HCT116 (cell line): ENCODE measurements around the gene ACOX3. TPM values are rescaled to one million over a fixed set of nuclear protein-coding genes. Genes with fewer than 3 reads are reported as not detected.

Experiments used
- ATAC-seq: fragments of 200-7000 bp; cut with Tn5 transposase; 2 replicates; pipeline ENCODE4 v1.9.1; 2020; ENCODE audit warnings: mild to moderate bottlenecking, moderate library complexity
- BruUV-seq: library from RNA; stranded (reverse); fragments of 400-500 nt; replicated peaks from 2 replicates; lab custom pipeline; 2021; lab: Mats Ljungman, UMichigan
- CTCF ChIA-PET: fragments of 300-600 bp; sonication (Branson Sonifier 250); formaldehyde crosslinking; loops from one replicate; lab custom pipeline; 2021; ENCODE audit warnings: antibody characterized with exemption; lab: Charles Lee
- POLR2A ChIA-PET: fragments of 300-600, 350-600 bp; sonication (Branson Sonifier 250); formaldehyde crosslinking; loops from one replicate; lab custom pipeline; 2021; ENCODE audit warnings: antibody characterized with exemption; lab: Charles Lee
- RAD21 ChIA-PET, 2 experiments: fragments of 300-600 bp; sonication (Branson Sonifier 250); formaldehyde crosslinking; loops; one replicate each; lab custom pipeline; 2023; ENCODE audit warnings: low total read pairs in 2 of 2; ENCODE audit not compliant: uncharacterized antibody in 2 of 2, unreplicated experiment in 2 of 2, low non-redundant PET in 1 of 2; lab: Charles Lee
- DNase-seq: peaks from one replicate; pipeline ENCODE4 v3.0.0-alpha.2; 2010; ENCODE audit warnings: low read depth, low spot score
- H2AFZ ChIP-seq: fragments of 200-600 bp; shearing (Covaris generic), sonication (generic); 2 replicates; pipeline ENCODE4 v1.6.1; 2017; ENCODE audit warnings: low read depth, mixed run types, mixed read lengths, antibody characterized with exemption, low read length; ENCODE audit not compliant: poor library complexity, severe bottlenecking
- H3K27ac ChIP-seq: 2 replicates; pipeline ENCODE4 v1.5.1; 2012; ENCODE audit warnings: low read depth, low read length
- H3K27me3 ChIP-seq: fragments of 200-600 bp; sonication (generic); 2 replicates; pipeline ENCODE4 v1.6.1; 2016; ENCODE audit warnings: mixed run types, low read length, mixed read lengths; ENCODE audit not compliant: insufficient read depth
- H3K36me3 ChIP-seq, 2 experiments: fragments of 200-500 bp in 1 of 2; fragments of 200-600 bp in 1 of 2; sonication (Bioruptor generic) in 1 of 2; sonication (generic) in 1 of 2; 2 replicates each; pipeline versions ENCODE4 v1.5.1 to v1.6.1; 2014 to 2016; ENCODE audit warnings: low read length in 2 of 2, inconsistent platforms in 1 of 2, mixed read lengths in 1 of 2, mixed run types in 1 of 2; ENCODE audit not compliant: insufficient read depth in 2 of 2, control insufficient read depth in 1 of 2
- H3K4me1 ChIP-seq, 2 experiments: fragments of 200-600 bp in 1 of 2; sonication (generic) in 1 of 2; 2 replicates each; pipeline versions ENCODE4 v1.5.1 to v1.6.1; 2012 to 2017; ENCODE audit warnings: low read length in 2 of 2, inconsistent platforms in 1 of 2, mild to moderate bottlenecking in 1 of 2, mixed read lengths in 1 of 2, mixed run types in 1 of 2, moderate library complexity in 1 of 2; ENCODE audit not compliant: insufficient read depth in 2 of 2, control insufficient read depth in 1 of 2
- H3K4me2 ChIP-seq: fragments of 200-600 bp; sonication (generic); 2 replicates; pipeline ENCODE4 v1.6.1; 2017; ENCODE audit warnings: mixed run types, low read length, mixed read lengths
- H3K4me3 ChIP-seq, 2 experiments: fragments of 200-600 bp in 1 of 2; sonication (generic) in 1 of 2; replicated peaks in 1 of 2; 2 replicates each; pipeline ENCODE4 v1.5.1; 2011 to 2016; ENCODE audit warnings: low read length in 2 of 2, control low read depth in 1 of 2, low read depth in 1 of 2, mild to moderate bottlenecking in 1 of 2, mixed read lengths in 1 of 2, mixed run types in 1 of 2
- H3K79me2 ChIP-seq: fragments of 200-600 bp; sonication (generic); 2 replicates; pipeline ENCODE4 v1.6.1; 2017; ENCODE audit warnings: mild to moderate bottlenecking, mixed run types, low read length, moderate library complexity, mixed read lengths; ENCODE audit not compliant: insufficient read depth
- H3K9ac ChIP-seq: fragments of 200-600 bp; sonication (generic); 2 replicates; pipeline ENCODE4 v1.6.1; 2016; ENCODE audit warnings: low read length, mixed read lengths
- H3K9me2 ChIP-seq: fragments of 200-600 bp; sonication (generic), shearing (Covaris generic); 2 replicates; pipeline ENCODE4 v1.6.1; 2017; ENCODE audit warnings: mixed run types, mild to moderate bottlenecking, moderate library complexity; ENCODE audit not compliant: insufficient read depth
- H3K9me3 ChIP-seq, 2 experiments: fragments of 200-500 bp in 1 of 2; fragments of 200-600 bp in 1 of 2; sonication (Bioruptor generic) in 1 of 2; sonication (generic) in 1 of 2; 2 replicates each; pipeline ENCODE4 v1.6.1; 2014 to 2017; ENCODE audit warnings: low read length in 2 of 2, mixed read lengths in 2 of 2, inconsistent platforms in 1 of 2, low read depth in 1 of 2, mild to moderate bottlenecking in 1 of 2, mixed run types in 1 of 2, moderate library complexity in 1 of 2; ENCODE audit not compliant: control insufficient read depth in 1 of 2, insufficient read depth in 1 of 2
- H4K20me1 ChIP-seq: fragments of 200-600 bp; sonication (generic), shearing (Covaris generic); 2 replicates; pipeline ENCODE4 v1.6.1; 2017; ENCODE audit warnings: mixed run types, mild to moderate bottlenecking, moderate library complexity; ENCODE audit not compliant: insufficient read depth
- CBX3 ChIP-seq: IDR thresholded peaks from 2 replicates; pipeline ENCODE4 v1.6.1; 2012; ENCODE audit warnings: low read depth
- CEBPB ChIP-seq: IDR thresholded peaks from 2 replicates; pipeline ENCODE4 v1.6.1; 2012; ENCODE audit warnings: low read depth
- EGR1 ChIP-seq: IDR thresholded peaks from 2 replicates; pipeline ENCODE4 v1.6.1; 2012; ENCODE audit warnings: low read depth
- ELF1 ChIP-seq: IDR thresholded peaks from 2 replicates; pipeline ENCODE4 v1.6.1; 2012; ENCODE audit warnings: low read depth, borderline replicate concordance
- EZH2 ChIP-seq: fragments of 200-600 bp; sonication (generic); IDR thresholded peaks from 2 replicates; pipeline ENCODE4 v1.6.1; 2017; ENCODE audit warnings: antibody characterized with exemption, mixed run types
- EZH2phosphoT487 ChIP-seq: fragments of 200-600 bp; IDR thresholded peaks from 2 replicates; pipeline ENCODE4 v1.6.1; 2018; ENCODE audit warnings: antibody characterized with exemption, borderline replicate concordance
- JUND ChIP-seq: IDR thresholded peaks from 2 replicates; pipeline ENCODE4 v1.6.1; 2012
- SP1 ChIP-seq: IDR thresholded peaks from 2 replicates; pipeline ENCODE4 v1.6.1; 2012; ENCODE audit warnings: low read depth
- SRF ChIP-seq: IDR thresholded peaks from 2 replicates; pipeline ENCODE4 v1.6.1; 2012; ENCODE audit warnings: low read depth
- intact Hi-C: fragments of 100-400 bp; cut with micrococcal nuclease; formaldehyde crosslinking; loops from 2 replicates; pipeline ENCODE4 v1.10.0; 2022
- total RNA-seq: library from RNA; stranded (reverse); gene quantifications from one replicate; pipeline ENCODE4 v1.2.1, GENCODE V29; 2021; ENCODE audit not compliant: unreplicated experiment
- TF ChIP-seq, protein P1 (sequence below): IDR thresholded peaks from 2 replicates; pipeline ENCODE4 v1.6.1; 2011; ENCODE audit warnings: mild to moderate bottlenecking, low read length, moderate library complexity; ENCODE audit not compliant: insufficient replicate concordance; ENCODE audit errors: extremely low read depth
- TF ChIP-seq, protein P2 (sequence below): IDR thresholded peaks from 2 replicates; pipeline ENCODE4 v1.6.1; 2012
- TF ChIP-seq, protein P3 (sequence below), 3 experiments: fragments of 200-600 bp in 1 of 3; sonication (generic) in 1 of 3; IDR thresholded peaks in 2 of 3; conservative IDR thresholded peaks in 1 of 3; 2 replicates each; pipeline ENCODE4 v1.5.1; 2012 to 2017; ENCODE audit warnings: low read depth in 2 of 3, low read length in 2 of 3, antibody characterized with exemption in 1 of 3, borderline replicate concordance in 1 of 3, control low read depth in 1 of 3, mild to moderate bottlenecking in 1 of 3, mixed read lengths in 1 of 3, mixed run types in 1 of 3, moderate library complexity in 1 of 3; ENCODE audit not compliant: insufficient read depth in 1 of 3
- TF ChIP-seq, protein P4 (sequence below): IDR thresholded peaks from 2 replicates; pipeline ENCODE4 v1.6.1; 2012

ACOX3 gene
- total RNA-seq, 1 experiment from 2014 or later: 16.9 TPM

DNA sequence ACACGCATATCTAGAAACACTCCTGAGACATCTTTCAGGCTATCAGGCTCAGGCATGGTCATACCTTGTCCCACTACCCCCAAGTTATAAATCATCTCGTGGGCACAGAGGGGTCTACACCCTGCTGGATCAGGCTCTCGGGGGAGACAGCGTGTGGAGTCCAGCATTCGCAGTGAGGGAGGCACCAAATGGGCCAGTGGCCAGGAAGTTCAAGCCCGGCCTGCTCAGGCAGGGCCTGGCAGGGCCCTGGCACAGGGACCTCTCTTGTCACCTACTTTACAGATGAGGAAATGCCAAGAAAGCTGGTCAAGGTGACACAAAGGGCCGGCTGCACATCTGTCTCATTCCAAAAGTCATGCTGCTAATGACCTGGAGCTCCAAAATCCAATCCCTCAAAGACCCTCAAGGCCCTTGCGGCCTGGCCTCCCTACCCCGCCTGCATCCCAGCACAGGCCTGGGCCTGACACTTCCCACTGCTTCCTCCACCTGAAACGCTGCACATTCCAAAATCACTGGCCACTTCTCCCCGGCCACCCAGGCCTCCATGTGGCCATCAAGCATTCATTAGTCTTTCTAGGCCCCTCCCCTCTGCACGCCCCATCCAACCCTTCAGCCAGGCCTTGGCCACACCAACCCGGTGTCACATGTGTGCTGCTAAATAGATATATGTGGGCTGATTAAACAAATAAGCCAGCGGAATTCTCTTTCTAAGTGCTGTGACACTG, 35.6 kb downstream of the ACOX3 start (continued):
- TF ChIP-seq, protein P1, sequence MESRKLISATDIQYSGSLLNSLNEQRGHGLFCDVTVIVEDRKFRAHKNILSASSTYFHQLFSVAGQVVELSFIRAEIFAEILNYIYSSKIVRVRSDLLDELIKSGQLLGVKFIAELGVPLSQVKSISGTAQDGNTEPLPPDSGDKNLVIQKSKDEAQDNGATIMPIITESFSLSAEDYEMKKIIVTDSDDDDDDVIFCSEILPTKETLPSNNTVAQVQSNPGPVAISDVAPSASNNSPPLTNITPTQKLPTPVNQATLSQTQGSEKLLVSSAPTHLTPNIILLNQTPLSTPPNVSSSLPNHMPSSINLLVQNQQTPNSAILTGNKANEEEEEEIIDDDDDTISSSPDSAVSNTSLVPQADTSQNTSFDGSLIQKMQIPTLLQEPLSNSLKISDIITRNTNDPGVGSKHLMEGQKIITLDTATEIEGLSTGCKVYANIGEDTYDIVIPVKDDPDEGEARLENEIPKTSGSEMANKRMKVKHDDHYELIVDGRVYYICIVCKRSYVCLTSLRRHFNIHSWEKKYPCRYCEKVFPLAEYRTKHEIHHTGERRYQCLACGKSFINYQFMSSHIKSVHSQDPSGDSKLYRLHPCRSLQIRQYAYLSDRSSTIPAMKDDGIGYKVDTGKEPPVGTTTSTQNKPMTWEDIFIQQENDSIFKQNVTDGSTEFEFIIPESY: no peak
- TF ChIP-seq EZH2 (no peak), CBX3 (no peak), SRF (no peak), CEBPB (no peak), EGR1 (no peak)

DNA sequence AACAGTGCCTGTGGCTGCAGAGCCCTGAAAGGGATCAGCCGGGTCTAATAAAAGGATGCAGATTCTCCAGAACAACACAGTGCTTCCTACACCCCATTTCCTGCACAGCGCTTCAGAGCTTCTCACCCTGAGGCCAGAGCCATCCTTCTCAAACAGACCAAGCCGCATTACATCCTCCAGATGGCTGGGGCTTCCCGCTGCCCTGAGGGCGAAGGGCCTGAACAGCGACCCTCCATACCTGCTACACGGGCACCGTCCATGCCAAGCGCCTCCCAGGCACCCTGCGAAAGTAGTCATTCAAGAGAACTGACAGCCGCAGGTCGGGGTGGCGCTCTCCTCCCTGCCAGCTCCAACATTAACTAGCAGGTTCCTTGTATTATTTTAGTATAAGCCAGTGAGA, 36.5 kb downstream of the ACOX3 start:
- Histone ChIP-seq H3K9me2 (no peaks in the 10 kb centered on the region), H3K36me3 (no peaks in the 10 kb centered on the region; a peak in 1 of 4 replicates), H2AFZ (no peak overlapping the region), H3K9ac (no peak overlapping the region), H3K4me1 (no peaks in the 10 kb centered on the region), H3K4me3 (no peak overlapping the region), H3K79me2 (no peaks in the 10 kb centered on the region), H3K4me2 (no peak overlapping the region), H3K9me3 (no peaks in the 10 kb centered on the region), H4K20me1 (no peaks in the 10 kb centered on the region), H3K27ac (no peak overlapping the region), H3K27me3 (no peaks in the 10 kb centered on the region)
- CTCF ChIA-PET: interaction anchor here (1.6 to 3.5 kb wide), 4 partner anchors 84 to 227 kb away, joined by 4 to 34 read pairs (median 12); no protein-coding TSS in a partner anchor
- ATAC-seq: no peak
- intact Hi-C loops: loop anchor here (1.0 to 2.0 kb wide), 3 partner anchors 137 to 227 kb away; no protein-coding TSS in a partner anchor
- POLR2A ChIA-PET: no interaction called here
- no peak for TF ChIP-seq JUND
- TF ChIP-seq, protein P2, sequence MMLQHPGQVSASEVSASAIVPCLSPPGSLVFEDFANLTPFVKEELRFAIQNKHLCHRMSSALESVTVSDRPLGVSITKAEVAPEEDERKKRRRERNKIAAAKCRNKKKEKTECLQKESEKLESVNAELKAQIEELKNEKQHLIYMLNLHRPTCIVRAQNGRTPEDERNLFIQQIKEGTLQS: no peak
- no peak for TF ChIP-seq EZH2phosphoT487
- no peak for TF ChIP-seq CEBPB
- no peak for TF ChIP-seq ELF1
- TF ChIP-seq, protein P3, sequence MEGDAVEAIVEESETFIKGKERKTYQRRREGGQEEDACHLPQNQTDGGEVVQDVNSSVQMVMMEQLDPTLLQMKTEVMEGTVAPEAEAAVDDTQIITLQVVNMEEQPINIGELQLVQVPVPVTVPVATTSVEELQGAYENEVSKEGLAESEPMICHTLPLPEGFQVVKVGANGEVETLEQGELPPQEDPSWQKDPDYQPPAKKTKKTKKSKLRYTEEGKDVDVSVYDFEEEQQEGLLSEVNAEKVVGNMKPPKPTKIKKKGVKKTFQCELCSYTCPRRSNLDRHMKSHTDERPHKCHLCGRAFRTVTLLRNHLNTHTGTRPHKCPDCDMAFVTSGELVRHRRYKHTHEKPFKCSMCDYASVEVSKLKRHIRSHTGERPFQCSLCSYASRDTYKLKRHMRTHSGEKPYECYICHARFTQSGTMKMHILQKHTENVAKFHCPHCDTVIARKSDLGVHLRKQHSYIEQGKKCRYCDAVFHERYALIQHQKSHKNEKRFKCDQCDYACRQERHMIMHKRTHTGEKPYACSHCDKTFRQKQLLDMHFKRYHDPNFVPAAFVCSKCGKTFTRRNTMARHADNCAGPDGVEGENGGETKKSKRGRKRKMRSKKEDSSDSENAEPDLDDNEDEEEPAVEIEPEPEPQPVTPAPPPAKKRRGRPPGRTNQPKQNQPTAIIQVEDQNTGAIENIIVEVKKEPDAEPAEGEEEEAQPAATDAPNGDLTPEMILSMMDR (IDR thresholded peaks at IDR 0.05 in 2 of 3, conservative IDR thresholded peaks at IDR 0.05 in 1 of 3; ENCODE audit: borderline replicate concordance in 1 of 3, insufficient read depth in 1 of 3, low read depth in 2 of 3, low read length in 2 of 3): no peak
- TF ChIP-seq, protein P4, sequence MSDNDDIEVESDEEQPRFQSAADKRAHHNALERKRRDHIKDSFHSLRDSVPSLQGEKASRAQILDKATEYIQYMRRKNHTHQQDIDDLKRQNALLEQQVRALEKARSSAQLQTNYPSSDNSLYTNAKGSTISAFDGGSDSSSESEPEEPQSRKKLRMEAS: no peak
- TF ChIP-seq SP1: no peak
- no peak for TF ChIP-seq EGR1
- TF ChIP-seq SRF: no peak
- DNase-seq: no peak
- no TSS peak for BruUV-seq
- RAD21 ChIA-PET: interaction anchor here in 1 of 2 experiments (1.3 to 2.4 kb wide), 2 partner anchors 137 to 162 kb away, joined by 3 to 7 read pairs; no protein-coding TSS in a partner anchor
